Measurements from ENCODE around the gene TSKS.

TSKS gene

DNA sequence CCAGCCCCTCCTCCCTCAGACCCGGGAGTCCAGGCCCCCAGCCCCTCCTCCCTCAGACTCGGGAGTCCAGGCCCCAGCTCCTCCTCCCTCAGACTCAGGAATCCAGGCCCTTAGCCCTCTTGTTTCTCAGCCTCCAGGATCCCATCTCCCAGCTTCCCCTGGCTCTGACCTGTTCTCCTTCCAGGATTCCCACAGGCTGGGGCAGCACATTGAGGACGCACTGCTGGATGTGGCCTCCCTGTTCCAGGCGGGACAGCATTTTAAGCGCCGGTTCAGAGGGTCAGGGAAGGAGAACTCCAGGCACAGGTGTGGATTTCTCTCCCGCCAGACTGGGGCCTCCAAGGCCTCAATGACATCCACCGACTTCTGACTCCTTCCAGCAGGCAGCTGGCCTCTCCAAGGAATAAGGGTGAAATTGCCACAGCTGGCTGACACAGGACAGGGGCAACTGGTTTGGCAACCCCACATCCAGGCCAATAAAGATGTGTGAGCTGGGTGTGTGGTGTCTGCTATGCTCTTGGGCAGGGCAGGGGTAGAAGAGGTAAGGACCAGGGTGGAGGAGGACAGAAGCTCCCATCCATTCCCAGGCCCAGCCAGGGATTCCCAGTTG, 49.8 kb downstream of the TSKS start:
- Histone ChIP-seq H3K27me3 (ENCODE audit: insufficient read depth, low read depth) (peaks cover 8% of the 10 kb centered on the region; the same call in 1 of the 2 replicates), H3K27ac (no peak overlapping the region), H3K4me3 (IDR thresholded peaks at IDR 0.05; ENCODE audit: insufficient read depth, low read depth, low read length) (no peak overlapping the region), H3K79me2 (ENCODE audit: insufficient read depth, low read depth) (no peaks in the 10 kb centered on the region), H2AFZ (ENCODE audit: low read depth) (no peak overlapping the region), H3K36me3 (ENCODE audit: insufficient read depth) (no peaks in the 10 kb centered on the region), H3K9ac (no peak overlapping the region), H3K4me1 (ENCODE audit: low read depth, poor library complexity, severe bottlenecking) (peaks cover 3% of the 10 kb centered on the region), H4K20me1 (ENCODE audit: insufficient read depth) (no peaks in the 10 kb centered on the region), H3K4me2 (no peak overlapping the region)
- no peak for TF ChIP-seq CTCF (conservative IDR thresholded peaks at IDR 0.05; ENCODE audit: low read depth, low read length)

DNA sequence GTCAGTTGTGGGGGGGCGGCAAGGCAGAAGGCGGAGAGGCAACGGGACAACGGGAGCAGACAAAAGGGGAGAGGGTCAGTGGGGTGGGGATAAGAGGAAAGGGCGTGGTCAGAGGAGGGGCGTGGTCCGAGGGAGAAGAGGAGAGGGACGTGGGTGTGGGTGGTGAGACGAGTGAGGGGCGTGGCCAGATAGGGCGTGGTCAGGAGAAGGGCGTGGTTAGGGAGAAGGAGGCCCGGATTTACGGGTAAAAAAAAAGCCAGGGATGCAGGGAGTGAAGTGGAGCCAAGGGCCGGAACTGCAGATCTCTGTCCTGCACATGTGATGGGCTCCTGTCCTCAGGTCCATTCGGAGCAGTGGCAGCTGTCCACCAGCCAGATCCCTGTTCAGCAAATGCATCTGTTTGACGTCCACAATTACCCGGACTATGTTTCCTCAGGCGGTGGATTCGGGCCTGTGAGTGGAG, 50.7 kb downstream of the TSKS start:
- Histone ChIP-seq H2AFZ (ENCODE audit: low read depth) (no peak overlapping the region), H3K27ac (no peak overlapping the region), H3K9ac (no peak overlapping the region)

DNA sequence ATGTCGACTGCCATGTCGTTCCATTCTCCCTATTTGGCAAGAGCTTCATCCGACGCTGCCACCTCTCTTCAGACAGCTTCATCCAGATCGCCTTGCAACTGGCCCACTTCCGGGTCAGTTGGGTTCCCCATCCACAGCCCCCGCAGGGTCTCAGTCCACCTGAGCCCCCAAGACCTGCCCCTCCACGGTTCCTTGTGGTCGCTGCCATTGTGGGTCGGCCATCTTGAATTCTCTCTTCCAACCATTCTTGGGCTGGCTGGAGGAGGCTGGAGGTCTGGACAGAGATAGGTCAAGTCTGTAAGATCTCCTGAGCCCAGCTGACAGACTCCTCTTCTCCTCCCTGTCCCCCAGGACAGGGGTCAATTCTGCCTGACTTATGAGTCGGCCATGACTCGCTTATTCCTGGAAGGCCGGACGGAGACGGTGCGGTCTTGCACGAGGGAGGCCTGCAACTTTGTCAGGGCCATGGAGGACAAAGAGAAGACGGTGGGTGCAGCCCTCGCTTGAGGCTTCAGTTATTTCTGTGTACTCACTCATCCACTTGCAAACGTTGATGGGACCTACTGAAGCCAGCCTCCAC, 52.6 kb downstream of the TSKS start:
- Histone ChIP-seq H2AFZ (ENCODE audit: low read depth) (no peak overlapping the region), H3K36me3 (ENCODE audit: insufficient read depth) (no peaks in the 10 kb centered on the region), H3K9ac (no peak overlapping the region), H3K79me2 (ENCODE audit: insufficient read depth, low read depth) (no peaks in the 10 kb centered on the region), H3K4me3 (IDR thresholded peaks at IDR 0.05; ENCODE audit: insufficient read depth, low read depth, low read length) (no peak overlapping the region), H3K27ac (no peak overlapping the region), H4K20me1 (ENCODE audit: insufficient read depth) (no peaks in the 10 kb centered on the region), H3K4me2 (no peak overlapping the region), H3K27me3 (ENCODE audit: insufficient read depth, low read depth) (peaks cover 22% of the 10 kb centered on the region; the same call in 1 of the 2 replicates), H3K4me1 (ENCODE audit: low read depth, poor library complexity, severe bottlenecking) (peaks cover 7% of the 10 kb centered on the region)
- no peak for TF ChIP-seq CTCF (conservative IDR thresholded peaks at IDR 0.05; ENCODE audit: low read depth, low read length)

More for the DNA sequence above, 50.7 kb downstream of the TSKS start:
- Histone ChIP-seq H3K79me2 (ENCODE audit: insufficient read depth, low read depth) (no peaks in the 10 kb centered on the region), H3K36me3 (ENCODE audit: insufficient read depth) (no peaks in the 10 kb centered on the region), H3K4me1 (ENCODE audit: low read depth, poor library complexity, severe bottlenecking) (peaks cover 7% of the 10 kb centered on the region), H3K4me2 (no peak overlapping the region), H3K27me3 (ENCODE audit: insufficient read depth, low read depth) (peaks cover 15% of the 10 kb centered on the region; the same call in 1 of the 2 replicates), H4K20me1 (ENCODE audit: insufficient read depth) (no peaks in the 10 kb centered on the region), H3K4me3 (IDR thresholded peaks at IDR 0.05; ENCODE audit: insufficient read depth, low read depth, low read length) (no peak overlapping the region)
- no peak for TF ChIP-seq CTCF (conservative IDR thresholded peaks at IDR 0.05; ENCODE audit: low read depth, low read length)

DNA sequence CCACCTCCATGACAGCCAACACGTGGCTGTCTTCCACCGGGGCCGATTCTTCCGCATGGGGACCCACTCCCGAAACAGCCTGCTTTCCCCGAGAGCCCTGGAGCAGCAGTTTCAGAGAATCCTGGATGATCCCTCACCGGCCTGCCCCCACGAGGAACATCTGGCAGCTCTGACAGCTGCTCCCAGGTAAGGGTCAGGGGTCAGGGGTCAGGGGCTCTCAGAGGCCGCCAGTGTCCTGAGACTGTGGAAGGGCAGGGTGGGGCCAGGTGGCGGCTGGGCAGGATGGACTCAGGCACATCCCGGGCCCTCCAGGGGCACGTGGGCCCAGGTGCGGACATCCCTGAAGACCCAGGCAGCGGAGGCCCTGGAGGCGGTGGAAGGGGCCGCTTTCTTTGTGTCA, 57.2 kb downstream of the TSKS start:
- peaks cover 7% of the 10 kb centered on the region for H3K4me1 ChIP-seq (ENCODE audit: low read depth, poor library complexity, severe bottlenecking)

More for the DNA sequence above, 57.2 kb downstream of the TSKS start:
- no peak for TF ChIP-seq CTCF (conservative IDR thresholded peaks at IDR 0.05; ENCODE audit: low read depth, low read length)
- peaks cover 35% of the 10 kb centered on the region; the same call in 1 of the 2 replicates for H3K27me3 ChIP-seq (ENCODE audit: insufficient read depth, low read depth)
- no peaks in the 10 kb centered on the region for H4K20me1 ChIP-seq (ENCODE audit: insufficient read depth)
- no peak overlapping the region for H3K4me2 ChIP-seq
- no peak overlapping the region for H3K9ac ChIP-seq
- no peak overlapping the region for H3K4me3 ChIP-seq (IDR thresholded peaks at IDR 0.05; ENCODE audit: insufficient read depth, low read depth, low read length)
- H2AFZ ChIP-seq (ENCODE audit: low read depth): no peak overlapping the region
- H3K27ac ChIP-seq: no peak overlapping the region
- no peaks in the 10 kb centered on the region for H3K79me2 ChIP-seq (ENCODE audit: insufficient read depth, low read depth)
- no peaks in the 10 kb centered on the region for H3K36me3 ChIP-seq (ENCODE audit: insufficient read depth)
